HG02852 (cell line): ENCODE data around the gene KCNQ2.

Source experiments
- ATAC-seq: cut with Tn5 transposase; IDR thresholded peaks from one replicate; pipeline ENCODE4 v1.9.1; 2021; ENCODE audit warnings: mild to moderate bottlenecking, moderate library complexity; ENCODE audit not compliant: unreplicated experiment

The KCNQ2 gene

DNA sequence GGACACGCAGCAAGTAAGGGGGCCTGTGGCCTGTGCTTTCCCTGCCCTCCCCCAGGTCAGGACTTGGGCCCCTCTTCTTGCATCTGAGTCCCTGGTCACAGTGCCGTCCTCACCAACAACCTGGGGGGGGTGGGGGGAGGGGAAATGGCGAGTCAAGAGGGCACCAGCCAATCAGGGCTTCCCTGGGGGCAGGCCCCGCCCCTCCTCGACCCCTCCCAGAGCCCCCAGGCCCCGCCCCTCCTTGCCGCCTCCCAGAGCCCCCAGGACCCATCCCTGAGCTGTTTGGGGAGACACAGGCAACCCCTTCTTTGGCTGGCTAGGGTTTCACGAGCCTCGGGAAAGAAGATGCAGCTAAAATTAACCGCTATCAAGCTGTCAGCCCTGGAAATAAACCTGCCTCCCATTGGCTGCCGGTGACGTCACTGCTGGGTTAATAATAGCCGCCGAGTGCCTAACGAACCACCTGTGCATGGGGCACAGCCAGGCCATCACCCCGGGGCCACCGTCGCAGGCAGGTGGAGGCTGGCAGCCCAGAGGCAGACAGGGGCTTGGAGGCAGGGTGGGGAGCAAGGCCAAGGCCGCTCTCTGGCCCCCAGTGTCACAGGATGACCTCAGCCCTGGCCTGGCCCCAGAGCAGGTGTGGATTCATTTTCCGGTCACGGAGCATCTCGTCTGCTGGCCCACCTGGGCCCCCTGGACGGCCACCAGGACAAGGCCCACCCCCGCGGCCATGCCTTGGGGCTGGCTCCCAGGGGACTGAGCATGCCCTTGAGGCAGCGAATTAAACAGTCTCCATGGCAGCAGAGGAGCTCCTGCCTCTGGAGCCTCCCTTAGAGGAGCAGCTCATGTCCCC is 29.6 kb upstream of the KCNQ2 start:
- ATAC-seq = no peak

DNA sequence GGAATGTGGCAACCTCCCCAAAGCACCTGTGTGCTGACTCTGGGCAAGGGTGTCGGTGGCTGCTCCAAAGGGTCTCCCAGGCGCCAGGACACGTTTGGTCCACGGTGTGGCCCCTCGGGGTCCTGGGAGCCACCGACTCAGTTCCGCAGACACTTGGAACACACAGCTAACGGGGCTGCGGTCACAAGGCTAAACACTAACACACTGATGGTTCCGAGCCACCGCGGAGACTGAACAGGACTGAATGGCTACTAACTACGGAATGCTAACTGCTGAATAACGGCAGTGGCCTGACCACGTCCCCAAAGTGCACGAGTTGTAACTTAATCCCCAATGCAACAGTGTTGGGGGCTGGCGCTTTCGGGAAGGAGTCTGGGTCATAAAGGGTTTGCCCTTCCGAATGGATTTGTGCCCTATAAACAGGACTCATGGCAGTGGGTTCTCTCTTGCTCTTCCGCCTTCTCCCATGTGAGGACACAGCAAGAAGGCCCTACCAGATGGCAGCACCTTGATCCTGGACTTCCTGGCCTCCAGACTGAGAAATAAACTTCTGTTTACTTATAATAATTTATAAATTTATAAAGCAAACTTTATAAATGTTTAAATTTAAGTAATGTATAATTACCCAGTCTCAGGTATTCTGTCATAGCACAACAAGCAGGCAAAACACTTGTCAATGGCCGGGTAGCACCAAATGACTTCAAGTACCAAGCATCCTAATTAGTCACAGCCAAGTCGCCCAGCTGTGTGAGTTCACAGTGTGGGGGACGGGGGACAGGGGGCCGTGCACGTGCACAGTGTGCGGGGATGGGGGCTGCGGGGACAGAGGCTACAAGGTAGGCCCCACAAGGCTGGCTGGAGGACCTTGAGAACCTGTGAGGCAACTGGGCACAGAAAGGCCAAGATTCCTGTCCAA is 28.7 kb upstream of the KCNQ2 start:
- ATAC-seq = no peak

DNA sequence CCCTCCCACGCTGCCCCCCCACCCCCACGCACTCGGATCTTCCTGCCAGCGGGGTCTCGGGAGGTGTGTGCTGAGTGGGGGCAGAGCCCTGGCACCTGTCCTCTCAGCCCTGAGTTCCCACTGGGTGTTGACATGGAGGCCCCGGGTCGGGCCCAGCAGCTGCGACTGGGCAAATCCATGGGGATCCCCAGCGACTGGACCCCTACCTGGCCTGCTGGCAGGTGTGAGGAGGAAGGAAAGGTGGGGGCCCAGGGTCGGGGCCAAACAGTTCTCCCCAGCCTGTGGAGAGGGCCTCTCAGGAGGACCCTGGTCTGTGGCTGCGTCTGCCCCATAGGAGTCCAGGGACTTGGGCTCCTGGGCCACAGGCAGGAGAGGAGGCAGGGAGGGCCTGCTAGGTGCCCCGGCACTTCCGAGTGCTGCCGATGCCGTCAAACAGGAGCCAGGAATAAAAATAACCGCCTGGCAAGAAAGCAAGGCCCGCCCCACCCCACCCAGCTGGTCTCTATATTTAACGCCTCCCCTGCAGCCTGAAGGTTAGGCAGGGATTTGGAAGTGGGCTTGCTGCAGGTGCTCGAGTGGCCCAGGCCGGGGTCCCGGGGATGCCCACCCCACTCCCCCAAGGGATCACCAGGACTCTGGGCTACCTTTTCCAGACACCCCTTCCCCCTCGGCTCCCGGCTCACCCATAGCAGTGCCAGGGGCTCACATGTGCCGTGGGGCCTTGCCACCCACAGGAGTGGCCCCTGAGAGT is 27.9 kb upstream of the KCNQ2 start:
- no peak for ATAC-seq

DNA sequence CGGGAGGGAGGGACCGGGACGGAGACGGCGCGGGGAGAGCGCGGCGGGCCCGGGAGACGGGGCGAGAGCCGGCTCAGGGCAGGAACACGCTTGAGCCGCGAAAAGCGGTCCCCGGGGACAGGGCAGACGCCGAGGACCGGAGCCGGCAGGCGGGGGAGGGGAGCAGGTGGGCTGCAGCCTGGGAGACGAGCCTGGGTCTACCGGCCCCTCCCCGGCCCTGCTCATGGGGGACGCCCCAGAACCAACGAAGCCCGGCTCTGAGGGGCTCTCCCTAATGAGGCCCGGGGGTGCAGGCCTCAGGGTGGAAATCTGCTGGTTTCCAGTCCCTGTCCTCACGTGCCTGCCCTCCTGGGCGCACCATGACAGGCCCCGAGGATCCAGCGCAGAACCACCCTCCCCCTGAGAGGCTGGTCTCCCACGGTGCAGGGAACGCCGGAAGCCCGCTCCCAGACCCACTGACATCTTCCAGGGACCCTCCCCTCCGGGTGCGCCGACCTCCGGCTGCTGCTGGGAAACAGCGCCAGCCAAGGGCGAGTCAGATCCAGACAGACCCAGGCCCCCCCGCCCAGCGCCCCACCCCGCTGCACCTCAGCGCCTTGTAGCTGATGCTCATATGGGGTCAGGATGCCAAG is 27.0 kb upstream of the KCNQ2 start:
- ATAC-seq = no peak

DNA sequence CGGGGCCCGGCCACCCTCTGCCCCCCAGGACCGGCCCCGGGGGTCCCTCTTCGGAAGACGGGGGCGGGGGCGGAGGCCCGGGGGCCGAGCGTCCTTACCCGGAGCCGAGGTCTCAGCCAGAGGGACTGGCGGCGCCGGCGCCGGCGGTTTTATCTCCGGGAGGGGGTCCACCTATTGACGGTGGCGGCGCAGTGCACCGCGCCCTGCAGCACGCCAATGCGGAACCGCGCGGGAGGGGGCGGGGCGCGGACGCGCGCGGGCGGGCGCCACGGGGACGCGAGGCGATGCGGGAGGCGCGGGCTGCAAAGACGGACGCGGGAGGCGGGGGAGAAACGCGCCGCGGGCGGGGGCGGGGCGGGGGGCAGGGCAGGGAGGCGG is 26.5 kb upstream of the KCNQ2 start, which contains the start of gene EEF1A2:
EEF1A2 (minus strand) TSS at position 124 of the 378 bp plus-strand sequence. CDS start 1,320 bp downstream, outside the sequence.
- no peak for ATAC-seq

DNA sequence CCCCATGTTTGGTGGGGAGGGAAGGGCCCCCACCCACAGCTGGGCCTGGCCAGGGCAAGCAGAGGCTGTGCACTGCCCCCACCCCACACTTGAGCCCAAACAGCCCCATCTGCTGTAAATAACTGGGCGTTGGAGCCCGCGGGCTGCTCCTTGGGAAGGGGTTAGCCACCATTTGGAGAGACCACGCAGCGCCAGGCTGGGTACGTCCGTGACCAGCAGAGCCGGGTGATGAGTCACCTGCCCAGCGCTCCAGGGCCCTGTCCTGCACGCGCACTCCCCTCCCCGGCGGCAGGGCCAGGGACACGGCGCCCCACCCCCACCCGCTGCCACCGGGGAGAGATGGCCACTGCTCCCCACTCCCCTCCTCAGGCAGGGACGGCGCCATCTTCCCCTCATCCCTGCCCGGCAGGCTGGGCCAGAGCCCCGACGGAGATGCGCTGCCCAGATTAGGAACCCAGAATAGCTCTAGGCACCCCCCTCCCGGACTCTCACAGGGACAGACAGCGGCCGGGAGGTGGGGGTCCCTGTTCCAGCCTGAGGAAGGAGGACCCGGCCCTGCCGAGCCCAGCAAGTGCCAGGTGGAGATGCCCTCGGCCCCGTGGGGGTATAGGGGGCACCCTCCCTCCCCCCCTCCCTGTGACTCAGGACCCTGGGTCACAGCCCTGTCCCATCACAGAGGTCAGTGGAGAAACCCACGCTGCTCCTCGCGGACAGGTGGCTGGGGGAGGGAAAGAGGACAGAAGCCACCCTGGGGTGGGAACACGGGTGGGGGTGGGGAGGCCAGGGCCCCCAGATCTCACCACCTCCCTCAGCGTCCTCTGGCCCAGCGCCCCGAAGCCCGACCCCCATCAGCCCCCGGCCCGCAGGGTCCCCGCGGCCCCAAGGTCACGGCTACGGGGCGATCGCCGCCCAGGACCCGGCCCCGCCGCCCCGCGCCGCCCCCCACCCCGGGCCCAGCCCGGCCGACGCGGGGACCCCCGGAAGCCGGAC is 25.8 kb upstream of the KCNQ2 start:
- no peak for ATAC-seq

DNA sequence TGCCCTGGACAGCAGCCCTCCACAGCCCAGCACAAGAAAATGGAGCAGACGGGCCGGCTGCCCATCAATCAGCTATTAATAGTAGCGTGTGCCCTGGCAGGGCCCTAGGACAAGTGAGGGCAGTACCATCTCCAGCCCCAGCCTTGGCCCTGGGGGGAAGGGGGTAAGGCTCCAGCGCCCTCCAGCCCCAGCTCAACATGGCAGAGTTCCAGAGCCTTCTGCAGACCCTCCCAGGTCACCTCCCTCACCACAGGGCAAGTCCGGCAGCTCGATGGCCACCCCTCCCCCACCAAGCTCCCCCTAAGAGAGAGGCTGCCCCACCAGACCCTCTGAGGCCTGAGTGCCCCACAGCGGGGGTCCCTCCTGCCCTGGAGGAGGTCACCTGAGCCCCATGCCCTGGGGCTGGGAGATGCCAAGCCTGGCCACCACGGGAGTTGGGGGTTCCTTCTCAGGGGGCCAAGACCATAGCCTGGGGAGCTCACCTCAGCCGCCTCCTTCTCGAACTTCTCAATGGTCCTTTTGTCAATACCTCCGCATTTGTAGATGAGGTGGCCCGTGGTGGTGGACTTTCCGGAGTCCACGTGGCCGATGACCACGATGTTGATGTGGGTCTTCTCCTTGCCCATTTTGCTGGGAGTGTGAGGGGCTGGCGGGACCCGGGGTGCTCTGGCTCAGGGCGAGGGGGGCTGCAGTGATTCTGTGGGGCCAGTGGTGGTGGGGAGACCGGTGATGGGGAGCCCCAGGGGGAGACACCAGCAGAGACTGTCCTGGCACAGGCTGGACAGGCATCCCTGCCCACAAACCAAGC is 24.9 kb upstream of the KCNQ2 start:
- ATAC-seq = no peak

DNA sequence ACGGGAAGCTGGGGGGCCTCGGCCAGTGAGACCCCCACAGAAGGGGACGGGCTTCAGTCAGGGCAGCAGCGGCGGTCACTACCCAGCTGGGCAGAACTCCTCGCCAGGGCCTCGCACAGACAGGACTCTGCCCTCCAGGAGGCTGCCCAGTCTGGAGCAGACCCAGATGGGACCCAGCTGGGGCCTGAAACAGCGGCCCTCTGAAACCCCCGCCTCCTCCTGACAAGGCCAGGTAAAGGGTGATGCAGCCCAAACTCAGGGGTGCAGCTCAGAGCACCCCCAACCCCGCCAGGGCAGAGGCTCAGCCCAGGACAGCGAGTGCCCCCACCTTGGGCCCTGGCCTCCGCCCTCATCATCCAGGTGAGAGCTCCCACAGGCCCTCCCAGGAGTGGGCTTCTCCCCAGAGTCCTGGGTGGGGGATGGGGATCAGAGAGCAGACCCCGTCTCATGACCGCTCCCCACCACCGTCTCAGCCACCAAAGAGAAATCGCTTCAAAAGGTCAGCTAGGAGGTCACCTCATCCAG is 24.2 kb upstream of the KCNQ2 start:
- ATAC-seq = no peak

DNA sequence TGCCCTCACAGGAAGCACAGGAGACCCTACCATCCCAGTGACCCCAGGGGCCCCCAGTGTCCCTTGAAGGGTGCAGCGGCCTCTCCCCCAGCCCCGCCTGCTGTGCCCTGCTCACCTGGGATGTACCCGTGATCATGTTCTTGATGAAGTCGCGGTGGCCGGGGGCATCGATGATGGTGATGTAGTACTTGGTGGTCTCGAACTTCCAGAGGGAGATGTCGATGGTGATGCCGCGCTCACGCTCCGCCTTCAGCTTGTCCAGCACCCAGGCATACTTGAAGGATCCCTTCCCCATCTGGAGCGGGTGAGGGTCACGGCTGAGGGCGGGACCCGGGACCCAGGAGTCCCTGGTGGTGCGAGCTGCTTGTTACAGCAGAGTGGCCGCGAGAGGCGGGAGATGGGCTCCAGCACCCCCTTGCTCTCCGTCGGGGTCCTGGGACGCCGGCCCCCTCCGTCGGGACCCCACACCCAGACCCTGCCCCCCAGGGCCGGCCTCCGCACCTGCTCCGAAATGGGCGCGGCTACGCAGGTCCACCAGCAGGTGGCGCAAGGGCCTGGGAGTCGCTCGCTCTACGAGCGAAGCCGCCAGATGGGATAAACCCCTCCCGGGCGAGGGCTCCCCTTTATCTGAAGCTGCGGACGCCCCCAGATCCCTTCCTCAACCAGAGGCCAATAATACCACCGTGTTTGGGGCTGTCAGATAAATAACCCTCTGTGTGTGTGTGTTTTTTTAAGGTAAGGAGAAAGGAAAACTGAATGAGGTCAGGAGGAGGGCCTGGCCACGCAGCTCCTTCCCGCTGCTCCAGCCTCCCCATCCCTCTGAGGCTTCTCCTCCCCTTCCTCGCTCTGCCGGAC is 23.5 kb upstream of the KCNQ2 start:
- no peak for ATAC-seq

DNA sequence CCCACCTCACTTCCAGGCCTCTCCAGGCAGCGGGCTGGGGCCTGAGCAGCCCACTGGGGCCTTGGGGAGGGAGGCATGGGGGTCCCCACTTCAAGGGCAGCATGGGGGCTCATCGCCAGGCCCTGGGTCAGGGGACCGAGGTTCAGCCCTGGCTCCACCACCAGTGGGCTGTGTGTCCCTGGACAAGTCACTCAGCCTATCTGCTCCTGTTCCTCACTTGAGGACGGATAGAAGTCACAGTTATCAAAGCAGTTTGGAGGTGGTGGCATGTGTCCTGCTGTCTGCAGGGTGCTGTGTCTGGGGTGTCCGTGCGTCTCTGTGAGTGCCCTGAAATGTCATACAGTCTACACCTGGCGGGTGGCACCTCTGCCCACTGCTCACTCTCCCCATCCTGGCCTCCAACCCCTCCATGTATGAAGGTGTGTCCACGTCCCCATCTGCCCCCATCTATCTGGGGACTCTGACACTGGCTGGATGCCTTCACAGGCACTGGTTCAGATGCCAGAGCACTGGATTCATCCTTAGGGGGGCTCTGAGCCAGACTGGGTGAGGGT is 22.8 kb upstream of the KCNQ2 start:
- no peak for ATAC-seq

DNA sequence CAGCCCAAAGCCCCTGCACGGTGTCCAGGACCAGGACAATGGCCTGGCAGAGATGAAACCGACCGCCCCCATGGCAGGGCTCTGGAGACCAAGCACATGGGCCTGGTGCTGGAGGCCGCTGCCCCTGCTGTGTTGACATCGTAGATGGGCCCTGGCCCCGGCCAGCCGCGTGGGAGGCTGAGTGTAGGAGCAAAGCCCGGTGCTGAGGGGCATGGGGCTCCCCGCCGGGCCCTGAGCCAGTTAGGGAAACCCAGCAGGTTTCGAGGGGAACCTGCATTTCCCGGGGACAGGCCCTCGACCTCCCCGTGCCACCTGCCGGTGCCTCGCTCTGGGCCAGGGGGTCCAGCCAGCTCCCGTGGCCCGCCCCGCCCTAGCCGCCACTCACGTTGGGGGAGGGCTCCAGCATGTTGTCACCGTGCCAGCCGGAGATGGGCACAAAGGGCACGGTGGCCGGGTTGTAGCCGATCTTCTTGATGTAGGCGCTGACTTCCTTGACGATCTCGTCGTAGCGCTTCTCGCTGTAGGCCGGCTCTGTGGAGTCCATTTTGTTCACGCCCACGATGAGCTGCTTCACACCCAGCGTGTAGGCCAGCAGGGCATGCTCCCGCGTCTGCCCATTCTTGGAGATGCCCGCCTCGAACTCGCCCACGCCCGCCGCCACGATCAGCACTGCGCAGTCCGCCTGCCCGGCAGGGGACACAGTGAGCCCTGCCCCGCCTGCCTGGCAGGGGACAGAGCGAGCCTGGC is 22.1 kb upstream of the KCNQ2 start:
- no peak for ATAC-seq

DNA sequence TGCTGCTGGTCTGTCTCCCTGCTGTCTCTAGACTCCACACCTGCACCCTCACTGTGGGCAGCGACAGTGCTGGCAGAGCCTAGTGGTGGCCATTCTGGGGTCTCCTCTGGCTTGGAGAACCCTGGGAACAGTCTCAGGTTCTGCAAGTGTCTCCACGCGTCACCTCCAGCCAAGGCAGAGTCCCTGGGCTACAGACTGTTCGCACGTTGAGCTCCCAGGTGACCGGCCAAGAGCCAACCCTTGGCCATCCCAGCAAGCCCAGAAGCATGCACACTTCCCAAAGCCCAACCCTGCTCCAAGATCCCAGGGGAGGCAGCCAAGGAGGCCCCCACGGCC is 21.6 kb upstream of the KCNQ2 start:
- ATAC-seq = no peak

DNA sequence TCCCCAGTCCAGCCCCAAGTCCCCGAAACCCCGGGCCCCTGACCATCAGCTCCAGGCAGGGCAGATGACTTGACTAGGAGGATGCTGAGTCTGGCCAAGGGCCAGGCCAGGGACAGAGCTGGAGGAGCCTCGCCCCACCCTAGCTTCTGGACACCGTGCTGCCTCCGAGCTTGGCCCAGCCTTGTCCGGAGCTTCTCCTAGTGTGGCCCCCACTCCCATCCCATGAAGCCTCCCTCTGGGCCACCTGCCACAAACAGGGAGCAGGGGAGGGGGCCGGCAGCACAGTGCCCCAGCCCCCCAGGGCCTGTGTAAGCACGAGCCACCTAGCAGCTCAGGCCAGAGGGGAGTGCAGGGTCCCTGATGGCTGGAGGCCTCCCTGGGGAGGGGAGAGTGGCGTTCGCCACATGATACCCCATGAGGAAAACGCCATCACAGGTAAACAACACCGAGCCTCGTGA is 21.1 kb upstream of the KCNQ2 start:
- ATAC-seq = no peak

DNA sequence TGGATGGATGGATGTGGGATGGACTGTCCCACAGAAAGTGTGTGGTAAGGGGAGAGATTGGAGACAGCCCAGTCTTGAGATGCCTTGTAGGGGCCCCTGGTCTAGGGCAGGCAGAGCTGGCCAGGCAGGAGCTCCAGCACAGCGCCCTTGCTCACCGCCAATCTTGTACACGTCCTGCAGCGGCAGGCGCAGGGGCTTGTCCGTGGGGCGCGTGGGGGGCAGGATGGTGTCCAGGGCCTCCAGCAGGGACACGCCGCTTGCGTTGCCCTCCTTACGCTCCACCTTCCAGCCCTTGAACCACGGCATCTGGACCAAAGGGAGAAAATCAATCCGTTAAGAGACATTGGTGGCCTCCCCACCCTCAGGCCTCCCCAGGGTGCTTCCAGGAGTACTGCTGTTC is 20.5 kb upstream of the KCNQ2 start:
- no peak for ATAC-seq

DNA sequence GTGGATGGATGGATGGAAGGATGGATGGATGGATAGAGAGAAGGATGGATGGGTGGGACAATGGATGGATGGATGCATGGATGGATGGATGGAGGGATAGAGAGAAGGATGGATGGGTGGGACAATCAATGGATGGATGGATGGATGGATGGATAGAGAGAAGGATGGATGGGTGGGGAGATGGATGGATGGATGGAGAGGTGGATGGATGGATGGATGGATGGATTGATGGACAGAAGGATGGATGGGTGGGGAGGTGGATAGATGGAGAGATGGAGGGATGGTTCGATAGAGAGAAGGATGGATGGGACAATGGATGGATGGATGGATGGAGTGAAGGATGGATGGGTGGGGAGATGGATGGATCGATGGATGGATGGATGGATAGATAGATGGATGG is 20.1 kb upstream of the KCNQ2 start:
- ATAC-seq = no peak

DNA sequence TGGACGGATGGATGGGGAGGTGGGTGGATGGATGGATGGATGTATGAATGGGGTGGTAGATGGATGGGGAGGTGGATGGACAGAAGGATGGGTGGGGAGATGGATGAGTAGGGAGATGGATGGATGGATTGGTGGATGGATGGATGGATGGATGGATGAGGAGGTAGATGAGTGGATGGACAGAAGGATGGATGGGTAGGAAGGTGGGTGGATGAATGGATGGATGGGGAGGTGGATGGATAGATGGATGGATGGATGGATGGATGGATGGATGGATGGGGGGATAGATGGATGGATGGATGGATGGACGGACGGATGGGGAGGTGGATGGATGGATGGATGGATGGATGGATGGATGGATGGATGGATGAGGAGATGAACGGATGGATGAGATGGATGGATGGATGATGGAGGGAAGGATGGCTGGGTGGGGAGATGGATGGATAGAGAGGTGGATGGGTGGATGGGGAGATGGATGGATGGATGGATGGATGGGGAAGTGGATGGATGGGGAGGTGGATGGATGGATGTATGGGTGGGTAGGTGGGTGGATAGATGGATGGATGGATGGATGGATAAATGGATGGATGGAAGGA is 19.3 kb upstream of the KCNQ2 start:
- ATAC-seq = no peak
